Aorta (tissue), 5 donors: Measurements from ENCODE around the gene RCOR2. TPM values are rescaled to one million over a fixed set of nuclear protein-coding genes. Genes with fewer than 3 reads are reported as not detected.

Experiments used
- ATAC-seq: fragments of 200-7000 bp; cut with Tn5 transposase; one replicate; pipeline ENCODE4 v1.9.1; 2022; ENCODE audit warnings: moderate library complexity; ENCODE audit not compliant: low FRiP score
- DNase-seq, 2 donors: peaks; one replicate each; pipeline ENCODE4 v3.0.0-alpha.2; 2020
- H3K27ac ChIP-seq, 2 donors: one replicate each; pipeline ENCODE4 v1.5.1; 2013; ENCODE audit warnings: low read length in 2 of 2, mild to moderate bottlenecking in 2 of 2, moderate library complexity in 2 of 2, control low read depth in 1 of 2, inconsistent platforms in 1 of 2, low read depth in 1 of 2
- H3K27me3 ChIP-seq, 2 donors: one replicate each; pipeline ENCODE4 v1.6.1; 2013; ENCODE audit warnings: control low read depth in 1 of 2, low read length in 1 of 2, mild to moderate bottlenecking in 1 of 2, moderate library complexity in 1 of 2; ENCODE audit not compliant: insufficient read depth in 2 of 2, control insufficient read depth in 1 of 2
- H3K36me3 ChIP-seq, 2 donors: one replicate each; pipeline ENCODE4 v1.6.1; 2013; ENCODE audit warnings: control low read depth in 1 of 2, low read length in 1 of 2, mild to moderate bottlenecking in 1 of 2; ENCODE audit not compliant: insufficient read depth in 2 of 2, control insufficient read depth in 1 of 2
- H3K4me1 ChIP-seq, 2 donors: one replicate each; pipeline ENCODE4 v1.6.1; 2013; ENCODE audit warnings: low read length in 2 of 2, control low read depth in 1 of 2, mild to moderate bottlenecking in 1 of 2, moderate library complexity in 1 of 2; ENCODE audit not compliant: insufficient read depth in 2 of 2, control insufficient read depth in 1 of 2
- H3K4me3 ChIP-seq, 2 donors: one replicate each; pipeline ENCODE4 v1.5.1; 2013; ENCODE audit warnings: low read length in 2 of 2, control low read depth in 1 of 2, mild to moderate bottlenecking in 1 of 2
- H3K9me3 ChIP-seq: one replicate; pipeline ENCODE4 v1.6.1; 2013; ENCODE audit warnings: mild to moderate bottlenecking, low read length; ENCODE audit not compliant: control insufficient read depth
- WGBS, 2 donors: extraction: QIAGEN DNeasy Blood & Tissue Kit; methylation state at CpG; one replicate each; pipeline ENCODE4 v1.1.7; 2013; 5-methylcytosine and 5-hydroxymethylcytosine counted together
- intact Hi-C, 2 donors: fragments of 100-400 bp; cut with DNase I; formaldehyde crosslinking; loops; one replicate each; pipeline versions ENCODE4 v1.14.2 to v1.15.0; 2022
- polyA plus RNA-seq, 2 donors: library from polyadenylated mRNA; stranded (reverse); fragments of 200-250 nt; gene quantifications; one replicate each; pipeline ENCODE4 v1.2.3, GENCODE V29; 2013
- total RNA-seq, 2 donors: library from RNA; stranded (reverse); fragmentation: NEBNext Ultra II Directional; extraction: Animal tissue kit (Norgen Biotek cat#: 25700); gene quantifications; one replicate each; pipeline ENCODE4 v1.2.1, GENCODE V29; 2021
- donor health status: healthy with polysubstance abuse.
- donor health status: Bipolar disorder and iron deficiency.
- donor health status: DM: no; HTN: no; CAD: no.
- donor health status: DM: no; HTN: no; CAD: no.
- donor health status: DM: yes; HTN: yes; CAD: no.

Gene RCOR2
- total and polyA plus RNA-seq, 4 donors, result 0.63 to 4.8 (median 1.4) TPM

- H3K36me3 ChIP-seq, result peaks cover 0 to 2% of the 10 kb centered on the region in 2 donors
- no peak overlapping the region for H3K27ac ChIP-seq
- no peaks in the 10 kb centered on the region for H3K9me3 ChIP-seq
- DNase-seq, result no peak
- ATAC-seq, result no peak
- H3K4me3 ChIP-seq, result no peak overlapping the region
- intact Hi-C loops, result no loop called here
- H3K4me1 ChIP-seq, result no peaks in the 10 kb centered on the region
- WGBS, 2 donors, result 62% methylated on average over 3 of the region's 3 CpGs
- no peaks in the 10 kb centered on the region for H3K27me3 ChIP-seq
Measured at GRCh38 chr11:63880403-63880790, 36.6 kb downstream of the RCOR2 start.

- 29 to 35% methylated on average over 2 of the region's 2 CpGs for WGBS, 2 donors
- Histone ChIP-seq H3K4me1 (no peaks in the 10 kb centered on the region), H3K4me3 (no peak overlapping the region), H3K27ac (no peak overlapping the region), H3K27me3 (no peaks in the 10 kb centered on the region), H3K9me3 (no peaks in the 10 kb centered on the region), H3K36me3 (peaks cover 0 to 2% of the 10 kb centered on the region in 2 donors)
- no peak for ATAC-seq
- DNase-seq, result no peak
- intact Hi-C loops, result no loop called here
Measured at GRCh38 chr11:63879598-63880402, 37.2 kb downstream of the RCOR2 start.

- intact Hi-C loops, result no loop called here
- H3K36me3 ChIP-seq, result peaks cover 0 to 4% of the 10 kb centered on the region in 2 donors
- H3K4me1 ChIP-seq, result peaks cover 0 to 4% of the 10 kb centered on the region in 2 donors
- DNase-seq, result no peak
- H3K9me3 ChIP-seq, result no peaks in the 10 kb centered on the region
- WGBS, 2 donors, result 94 to 96% methylated on average over 6 of the region's 6 CpGs
- no peak overlapping the region for H3K4me3 ChIP-seq
- H3K27me3 ChIP-seq, result no peaks in the 10 kb centered on the region
- no peak for ATAC-seq
- no peak overlapping the region for H3K27ac ChIP-seq
Measured at GRCh38 chr11:63877658-63878241, 39.2 kb downstream of the RCOR2 start.

DNA sequence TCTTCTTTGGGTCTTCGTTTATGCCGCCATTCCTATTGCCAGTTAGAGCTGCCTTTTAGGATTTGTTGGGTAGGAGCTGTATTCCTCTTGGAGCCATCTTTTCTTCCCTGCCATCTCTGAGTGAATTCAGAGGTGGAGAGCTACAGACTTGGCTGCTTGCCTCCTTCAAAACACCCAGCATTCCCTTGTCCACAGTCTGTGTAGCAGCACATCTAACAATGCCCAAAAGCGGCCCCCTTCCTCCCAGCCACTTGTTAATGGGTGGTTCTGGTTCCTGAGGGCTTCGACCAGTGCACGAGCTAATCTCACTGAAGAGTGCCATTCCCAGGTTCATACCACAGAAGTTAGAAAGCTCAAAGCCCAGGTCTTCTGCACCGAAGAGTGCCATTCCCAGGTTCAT is 40.3 kb downstream of the RCOR2 start:
- H3K27ac ChIP-seq, result no peak overlapping the region
- H3K4me3 ChIP-seq, result no peak overlapping the region
- no peak for DNase-seq
- WGBS, 2 donors, result 91 to 94% methylated on average over 6 of the region's 6 CpGs
- H3K27me3 ChIP-seq, result no peaks in the 10 kb centered on the region
- peaks cover 0 to 4% of the 10 kb centered on the region in 2 donors for H3K4me1 ChIP-seq
- H3K36me3 ChIP-seq, result peaks cover 0 to 4% of the 10 kb centered on the region in 2 donors
- no peak for ATAC-seq
- intact Hi-C loops, result no loop called here
- H3K9me3 ChIP-seq, result no peaks in the 10 kb centered on the region

DNA sequence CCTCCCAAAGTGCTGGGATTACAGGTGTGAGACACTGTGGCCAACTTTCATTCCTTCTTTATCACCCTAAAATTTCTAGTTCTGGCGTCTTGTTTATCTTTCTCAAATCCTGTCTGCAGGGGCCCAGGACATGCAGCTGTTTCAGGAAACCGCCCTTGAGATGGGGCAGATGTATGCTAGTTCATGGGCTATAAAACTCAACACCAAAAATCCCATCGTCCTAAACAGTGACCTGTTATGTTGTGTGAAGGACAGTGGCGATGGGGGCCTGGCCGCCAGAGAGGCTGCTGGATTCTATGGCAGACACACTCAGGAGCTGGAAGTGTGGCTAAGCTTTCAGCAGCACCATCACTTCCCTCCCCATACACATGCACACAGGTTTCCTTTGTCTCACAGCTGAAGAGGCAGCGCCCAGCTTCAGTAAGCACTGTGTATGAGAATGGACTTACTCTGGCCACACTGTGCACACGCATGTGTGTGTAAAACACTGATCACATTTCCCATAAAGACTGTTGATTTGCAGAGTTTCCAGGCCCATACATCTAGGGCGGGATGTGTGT is 41.4 kb downstream of the RCOR2 start:
- intact Hi-C loops, result no loop called here
- Histone ChIP-seq H3K36me3 (peaks cover 0 to 4% of the 10 kb centered on the region in 2 donors), H3K9me3 (no peaks in the 10 kb centered on the region), H3K4me1 (peaks cover 0 to 4% of the 10 kb centered on the region in 2 donors), H3K4me3 (no peak overlapping the region), H3K27me3 (no peaks in the 10 kb centered on the region), H3K27ac (no peak overlapping the region)
- DNase-seq, result no peak
- WGBS, 2 donors, result 93% methylated on average over 8 of the region's 8 CpGs
- ATAC-seq, result no peak

DNA sequence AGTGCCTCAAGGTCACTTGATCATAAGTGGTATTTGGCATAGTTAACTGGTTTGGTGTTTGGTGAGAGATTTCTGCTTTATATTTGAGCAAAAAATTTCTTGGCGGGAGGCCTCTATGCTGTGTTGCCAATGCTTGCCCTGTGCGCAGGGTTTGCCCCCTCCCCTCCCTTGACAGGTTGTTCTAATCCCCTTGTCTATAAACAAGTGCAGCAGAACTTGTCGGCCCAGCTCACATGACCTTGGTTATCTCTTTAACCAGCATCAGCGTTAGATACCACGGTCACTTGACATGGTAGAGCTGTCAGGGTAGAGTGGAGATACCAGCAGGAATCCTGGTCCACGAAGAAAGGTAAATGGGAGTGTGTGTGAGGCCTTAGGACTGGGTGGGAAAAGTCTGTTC is 42.5 kb downstream of the RCOR2 start:
- Histone ChIP-seq H3K4me3 (no peak overlapping the region), H3K4me1 (peaks cover 0 to 4% of the 10 kb centered on the region in 2 donors), H3K27ac (no peak overlapping the region), H3K36me3 (peaks cover 0 to 4% of the 10 kb centered on the region in 2 donors), H3K27me3 (no peaks in the 10 kb centered on the region), H3K9me3 (no peaks in the 10 kb centered on the region)
- intact Hi-C loops, result loop anchor here in 1 of 2 donors (5.0 kb wide), 2 partner anchors 37 to 43 kb away; partner anchors contain the start of genes MARK2 and RCOR2
- DNase-seq, result peak in 1 of 2 donors; percentile 33
- ATAC-seq, result no peak
- 15 to 20% methylated on average over 6 of the region's 6 CpGs for WGBS, 2 donors

DNA sequence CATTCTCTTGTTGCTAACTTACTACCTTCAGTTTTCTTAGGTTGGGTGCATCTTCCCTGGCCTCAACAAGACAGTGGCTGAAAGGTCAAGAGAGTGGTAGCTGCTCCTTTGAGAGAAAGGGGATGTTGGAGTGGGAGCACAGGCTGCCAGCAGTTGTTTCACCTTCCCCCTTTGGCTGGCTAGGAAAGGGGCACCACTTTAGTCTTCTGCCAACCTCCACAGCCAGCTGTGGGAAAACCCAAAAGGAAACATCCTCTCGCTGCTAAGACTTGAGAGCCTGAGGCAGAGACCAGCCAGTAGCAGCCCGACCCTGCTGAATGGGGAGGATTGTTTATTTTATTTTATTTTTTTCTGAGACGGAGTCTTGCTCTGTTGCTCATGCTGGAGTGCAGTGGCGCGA is 43.7 kb downstream of the RCOR2 start:
- Histone ChIP-seq H3K36me3 (peaks cover 0 to 4% of the 10 kb centered on the region in 2 donors), H3K4me1 (peaks cover 0 to 4% of the 10 kb centered on the region in 2 donors), H3K27me3 (no peaks in the 10 kb centered on the region), H3K4me3 (no peak overlapping the region), H3K9me3 (no peaks in the 10 kb centered on the region), H3K27ac (no peak overlapping the region)
- 38 to 49% methylated on average over 5 of the region's 5 CpGs for WGBS, 2 donors
- intact Hi-C loops, result loop anchor here in 1 of 2 donors (5.0 kb wide), 2 partner anchors 36 to 44 kb away; partner anchors contain the start of genes MARK2 and RCOR2
- ATAC-seq (no peak), DNase-seq (no peak)

DNA sequence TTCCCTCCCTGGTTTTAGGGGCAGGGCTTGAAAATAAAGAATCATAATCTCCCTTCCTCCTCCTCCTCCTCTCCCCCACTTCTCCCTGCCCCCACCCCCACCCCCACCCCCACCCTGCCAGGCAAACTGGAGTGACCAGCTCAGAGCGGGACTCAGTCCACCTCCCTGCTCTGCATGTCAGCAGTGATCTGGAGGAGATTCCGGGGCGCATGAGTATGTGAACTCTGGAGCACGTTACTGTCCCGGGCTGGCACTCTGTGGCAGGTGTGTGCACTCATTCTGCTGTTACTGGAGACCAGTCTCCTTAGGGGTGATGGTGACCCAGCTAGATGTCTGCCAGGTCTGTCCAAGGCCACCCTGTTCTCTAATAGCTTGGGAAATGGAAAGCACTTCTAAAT is 44.2 kb downstream of the RCOR2 start:
- no peak for ATAC-seq
- Histone ChIP-seq H3K9me3 (no peaks in the 10 kb centered on the region), H3K36me3 (peaks cover 0 to 4% of the 10 kb centered on the region in 2 donors), H3K4me3 (no peak overlapping the region), H3K27me3 (no peaks in the 10 kb centered on the region), H3K27ac (peak overlapping the region in 1 of 2 donors; percentile 60), H3K4me1 (peaks cover 0 to 4% of the 10 kb centered on the region in 2 donors)
- intact Hi-C loops, result loop anchor here in 1 of 2 donors (5.0 kb wide), 2 partner anchors 35 to 45 kb away; partner anchors contain the start of genes MARK2 and RCOR2
- peak in 1 of 2 donors; percentile 63 for DNase-seq
- WGBS, 2 donors, result 15 to 24% methylated on average over 5 of the region's 5 CpGs
